Progenitor cell of endocrine pancreas (in vitro differentiated cells): ENCODE results near the gene ATP6V0B. TPM values are rescaled to one million over a fixed set of nuclear protein-coding genes. Genes with fewer than 3 reads are reported as not detected.

Experiments
- DNase-seq: peaks from one replicate; pipeline ENCODE4 v3.0.0; 2021; ENCODE audit warnings: low spot score; ENCODE audit not compliant: unreplicated experiment
- H3K27ac Mint-ChIP-seq: 2 replicates; pipeline ENCODE4 v1.8.0; 2021; ENCODE audit warnings: mild to moderate bottlenecking, moderate library complexity, mixed read lengths
- H3K27me3 Mint-ChIP-seq: 2 replicates; pipeline ENCODE4 v1.8.0; 2021; ENCODE audit warnings: mixed read lengths
- H3K36me3 Mint-ChIP-seq: 2 replicates; pipeline ENCODE4 v1.8.0; 2022; ENCODE audit warnings: mixed read lengths; ENCODE audit not compliant: insufficient read depth
- H3K4me1 Mint-ChIP-seq: 2 replicates; pipeline ENCODE4 v1.8.0; 2021; ENCODE audit warnings: low read depth, mixed read lengths
- H3K4me3 Mint-ChIP-seq: 2 replicates; pipeline ENCODE4 v1.8.0; 2021; ENCODE audit warnings: low read depth, mild to moderate bottlenecking, moderate library complexity, mixed read lengths
- H3K9me3 Mint-ChIP-seq: 2 replicates; pipeline ENCODE4 v1.8.0; 2021; ENCODE audit warnings: low read depth, mixed read lengths
- CTCF ChIP-seq: fragments of 200-600 bp; sonication (generic); IDR thresholded peaks from one replicate; pipeline ENCODE4 v1.5.0; 2021; ENCODE audit warnings: antibody characterized with exemption, mild to moderate bottlenecking; ENCODE audit not compliant: unreplicated experiment
- total RNA-seq: library from RNA; stranded (reverse); gene quantifications from 2 replicates; pipeline ENCODE4 v1.2.1, GENCODE V29; 2021

The ATP6V0B gene
- total RNA-seq, 1 donor from 2014 or later, result 104 TPM

GRCh38 chr1:43934986-43935324 is 39.8 kb upstream of the ATP6V0B start:
- peaks cover 39% of the 10 kb centered on the region for H3K27me3 Mint-ChIP-seq
- H3K36me3 Mint-ChIP-seq, result no peaks in the 10 kb centered on the region
- no peaks in the 10 kb centered on the region for H3K9me3 Mint-ChIP-seq
- peaks cover 6% of the 10 kb centered on the region for H3K4me1 Mint-ChIP-seq
- no peak for DNase-seq
- H3K27ac Mint-ChIP-seq, result no peak overlapping the region
- peak overlapping the region; percentile 29 for H3K4me3 Mint-ChIP-seq
- no peak for TF ChIP-seq CTCF

- Mint-ChIP-seq H3K4me3 (peak overlapping the region; percentile 55), H3K4me1 (peaks cover 6% of the 10 kb centered on the region)
- peak; percentile 7 for TF ChIP-seq CTCF
Measured at GRCh38 chr1:43935711-43936427, 38.9 kb upstream of the ATP6V0B start.

DNA sequence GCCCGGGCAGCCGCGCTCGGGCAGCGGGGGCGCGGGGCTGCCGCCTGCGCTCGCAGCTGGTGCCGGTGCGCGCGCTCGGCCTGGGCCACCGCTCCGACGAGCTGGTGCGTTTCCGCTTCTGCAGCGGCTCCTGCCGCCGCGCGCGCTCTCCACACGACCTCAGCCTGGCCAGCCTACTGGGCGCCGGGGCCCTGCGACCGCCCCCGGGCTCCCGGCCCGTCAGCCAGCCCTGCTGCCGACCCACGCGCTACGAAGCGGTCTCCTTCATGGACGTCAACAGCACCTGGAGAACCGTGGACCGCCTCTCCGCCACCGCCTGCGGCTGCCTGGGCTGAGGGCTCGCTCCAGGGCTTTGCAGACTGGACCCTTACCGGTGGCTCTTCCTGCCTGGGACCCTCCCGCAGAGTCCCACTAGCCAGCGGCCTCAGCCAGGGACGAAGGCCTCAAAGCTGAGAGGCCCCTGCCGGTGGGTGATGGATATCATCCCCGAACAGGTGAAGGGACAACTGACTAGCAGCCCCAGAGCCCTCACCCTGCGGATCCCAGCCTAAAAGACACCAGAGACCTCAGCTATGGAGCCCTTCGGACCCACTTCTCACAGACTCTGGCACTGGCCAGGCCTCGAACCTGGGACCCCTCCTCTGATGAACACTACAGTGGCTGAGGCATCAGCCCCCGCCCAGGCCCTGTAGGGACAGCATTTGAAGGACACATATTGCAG is 38.2 kb upstream of the ATP6V0B start:
- Mint-ChIP-seq H3K27ac (peak overlapping the region; percentile 37), H3K9me3 (no peaks in the 10 kb centered on the region), H3K4me3 (peak overlapping the region; percentile 77), H3K36me3 (no peaks in the 10 kb centered on the region), H3K4me1 (peaks cover 6% of the 10 kb centered on the region), H3K27me3 (peaks cover 37% of the 10 kb centered on the region)
- peak; percentile 43 for DNase-seq
- TF ChIP-seq CTCF, result peak; percentile 47

More at GRCh38 chr1:43935711-43936427, 38.9 kb upstream of the ATP6V0B start:
- peaks cover 42% of the 10 kb centered on the region for H3K27me3 Mint-ChIP-seq
- DNase-seq, result peak; percentile 45
- H3K27ac Mint-ChIP-seq, result peak overlapping the region; percentile 57
- no peaks in the 10 kb centered on the region for H3K9me3 Mint-ChIP-seq
- H3K36me3 Mint-ChIP-seq, result no peaks in the 10 kb centered on the region

GRCh38 chr1:43937179-43937865 is 37.4 kb upstream of the ATP6V0B start:
- no peak for DNase-seq
- Mint-ChIP-seq H3K27me3 (peaks cover 30% of the 10 kb centered on the region), H3K36me3 (no peaks in the 10 kb centered on the region), H3K4me3 (peak overlapping the region; percentile 77), H3K9me3 (no peaks in the 10 kb centered on the region), H3K4me1 (peaks cover 6% of the 10 kb centered on the region), H3K27ac (no peak overlapping the region)
- no peak for TF ChIP-seq CTCF

DNA sequence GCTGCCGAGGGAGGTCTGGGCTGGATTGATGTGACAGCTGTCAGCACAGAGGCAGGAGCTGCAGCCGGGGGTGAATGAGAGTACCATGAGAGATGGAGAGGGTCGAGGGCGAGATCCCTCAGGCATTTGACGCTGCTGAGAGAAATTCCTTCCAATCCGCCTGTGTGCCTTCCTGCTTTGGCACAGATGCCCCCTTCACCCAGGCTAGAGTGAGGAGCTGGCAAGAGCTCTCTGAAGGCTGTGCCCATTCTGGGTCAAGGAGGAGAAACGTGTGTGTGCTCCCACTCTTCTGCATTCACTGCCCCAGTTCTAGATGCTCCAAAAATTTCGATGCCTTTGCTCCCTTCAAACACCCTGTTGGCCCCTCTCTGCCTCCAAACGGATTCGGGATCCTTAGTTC is 36.4 kb upstream of the ATP6V0B start:
- Mint-ChIP-seq H3K4me1 (peaks cover 2% of the 10 kb centered on the region), H3K27me3 (peaks cover 26% of the 10 kb centered on the region), H3K9me3 (no peaks in the 10 kb centered on the region), H3K36me3 (no peaks in the 10 kb centered on the region), H3K4me3 (no peak overlapping the region), H3K27ac (no peak overlapping the region)
- DNase-seq, result no peak
- no peak for TF ChIP-seq CTCF
